GM23338 (cell line): ENCODE measurements around the gene GJA10. TPM values are rescaled to one million over a fixed set of nuclear protein-coding genes. Genes with fewer than 3 reads are reported as not detected.
"Not testable (repeated sequence)": the region's sequence is repeated elsewhere in the genome, so short reads cannot be mapped to it uniquely, and the experiment has no call there.

Experiments
- ATAC-seq: fragments of 200-7000 bp; cut with Tn5 transposase; 3 replicates; pipeline ENCODE4 v1.9.1; 2020
- DNase-seq: peaks from one replicate; pipeline ENCODE4 v3.0.0-alpha.2; 2015; ENCODE audit warnings: low spot score
- H2AFZ ChIP-seq: fragments of 200-600 bp; sonication (generic); 2 replicates; pipeline ENCODE4 v1.8.0; 2016; ENCODE audit warnings: antibody characterized with exemption, mild to moderate bottlenecking, moderate library complexity
- H3F3A ChIP-seq: fragments of 200-600 bp; sonication (generic); replicated peaks from 2 replicates; pipeline ENCODE4 v1.8.0; 2017; ENCODE audit warnings: antibody characterized with exemption, mixed run types, low read depth
- H3K27ac ChIP-seq: fragments of 200-600 bp; sonication (generic); 2 replicates; pipeline ENCODE4 v1.6.1; 2016; ENCODE audit warnings: low read depth
- H3K27me3 ChIP-seq: fragments of 200-600 bp; sonication (generic); 2 replicates; pipeline ENCODE4 v1.8.0; 2016; ENCODE audit warnings: mild to moderate bottlenecking, mixed run types, moderate library complexity; ENCODE audit not compliant: insufficient read depth
- H3K36me3 ChIP-seq: fragments of 200-600 bp; sonication (generic); 2 replicates; pipeline ENCODE4 v1.8.0; 2016; ENCODE audit warnings: mild to moderate bottlenecking; ENCODE audit not compliant: insufficient read depth
- H3K4me1 ChIP-seq: fragments of 200-600 bp; sonication (generic); 2 replicates; pipeline ENCODE4 v1.8.0; 2016; ENCODE audit warnings: mild to moderate bottlenecking, moderate library complexity; ENCODE audit not compliant: insufficient read depth
- H3K4me2 ChIP-seq: fragments of 200-600 bp; sonication (generic); 2 replicates; pipeline ENCODE4 v1.7.1; 2017; ENCODE audit warnings: mixed run types
- H3K4me3 ChIP-seq: fragments of 200-600 bp; sonication (generic); 2 replicates; pipeline ENCODE4 v1.6.1; 2016; ENCODE audit warnings: mixed run types
- H3K79me2 ChIP-seq: fragments of 200-600 bp; sonication (generic); replicated peaks from 2 replicates; pipeline ENCODE4 v1.8.0; 2017; ENCODE audit warnings: mild to moderate bottlenecking; ENCODE audit not compliant: insufficient read depth
- H3K9me2 ChIP-seq: fragments of 200-600 bp; sonication (generic); 2 replicates; pipeline ENCODE4 v1.8.0; 2017; ENCODE audit not compliant: insufficient read depth
- H4K20me1 ChIP-seq: fragments of 200-600 bp; sonication (generic); replicated peaks from 2 replicates; pipeline ENCODE4 v1.8.0; 2017; ENCODE audit warnings: mild to moderate bottlenecking; ENCODE audit not compliant: insufficient read depth
- H3K27ac Mint-ChIP-seq: 2 replicates; pipeline ENCODE4 v1.8.0; 2020; ENCODE audit warnings: inconsistent platforms, mild to moderate bottlenecking, moderate library complexity, mixed read lengths
- H3K27me3 Mint-ChIP-seq: 3 replicates; pipeline ENCODE4 v1.8.0; 2022; ENCODE audit warnings: low read depth, mild to moderate bottlenecking, moderate library complexity, mixed read lengths, inconsistent platforms; ENCODE audit not compliant: insufficient read depth, poor library complexity
- H3K36me3 Mint-ChIP-seq: 3 replicates; pipeline ENCODE4 v1.8.0; 2021; ENCODE audit warnings: low read depth, mild to moderate bottlenecking, inconsistent platforms, moderate library complexity, mixed read lengths
- H3K4me1 Mint-ChIP-seq: 3 replicates; pipeline ENCODE4 v1.8.0; 2020; ENCODE audit warnings: mild to moderate bottlenecking, inconsistent platforms, mixed read lengths
- H3K4me3 Mint-ChIP-seq: 3 replicates; pipeline ENCODE4 v1.8.0; 2021; ENCODE audit warnings: moderate library complexity, mild to moderate bottlenecking, inconsistent platforms, mixed read lengths
- H3K9me3 Mint-ChIP-seq: 3 replicates; pipeline ENCODE4 v1.8.0; 2020; ENCODE audit warnings: moderate library complexity, mild to moderate bottlenecking, inconsistent platforms, mixed read lengths
- CREB1 ChIP-seq: fragments of 250-450 bp; sonication (Bioruptor Pico); IDR thresholded peaks from 2 replicates; pipeline ENCODE4 v1.5.0; 2020; ENCODE audit warnings: low read depth, mild to moderate bottlenecking, moderate library complexity
- CTCF ChIP-seq, 2 experiments: fragments of 200-600 bp in 1 of 2; sonication (generic) in 1 of 2; conservative IDR thresholded peaks; 2 replicates each; pipeline versions ENCODE4 v1.5.1 to v1.6.1; 2016 to 2017; ENCODE audit warnings: antibody characterized with exemption in 2 of 2, low read depth in 2 of 2, mild to moderate bottlenecking in 2 of 2, moderate library complexity in 1 of 2
- EZH2 ChIP-seq: fragments of 200-600 bp; sonication (generic); IDR thresholded peaks from one replicate; pipeline ENCODE4 v1.8.0; 2017; ENCODE audit warnings: antibody characterized with exemption, mild to moderate bottlenecking, low read depth; ENCODE audit not compliant: unreplicated experiment
- EZH2phosphoT487 ChIP-seq: fragments of 200-600 bp; sonication (generic); IDR thresholded peaks from one replicate; pipeline ENCODE4 v1.8.1; 2018; ENCODE audit warnings: antibody characterized with exemption; ENCODE audit not compliant: unreplicated experiment
- JUNB ChIP-seq: IDR thresholded peaks from one replicate; pipeline ENCODE4 v1.6.1; 2016; ENCODE audit warnings: antibody characterized with exemption; ENCODE audit not compliant: unreplicated experiment
- NANOG ChIP-seq: IDR thresholded peaks from 2 replicates; pipeline ENCODE4 v1.6.1; 2016; ENCODE audit warnings: antibody characterized with exemption, borderline replicate concordance
- POLR2AphosphoS5 ChIP-seq: IDR thresholded peaks from 2 replicates; pipeline ENCODE4 v1.6.1; 2016; ENCODE audit warnings: antibody characterized with exemption, low read depth
- REST ChIP-seq: IDR thresholded peaks from one replicate; pipeline ENCODE4 v1.6.1; 2018; ENCODE audit warnings: antibody characterized with exemption; ENCODE audit not compliant: unreplicated experiment
- STAT1 ChIP-seq: IDR thresholded peaks from one replicate; pipeline ENCODE4 v1.6.1; 2016; ENCODE audit warnings: antibody characterized with exemption; ENCODE audit not compliant: unreplicated experiment
- ZNF114 ChIP-seq: fragments of 250-450 bp; sonication (Bioruptor Pico); IDR thresholded peaks from 2 replicates; pipeline ENCODE4 v1.5.0; 2020; ENCODE audit warnings: mild to moderate bottlenecking, moderate library complexity
- ZNF331 ChIP-seq: fragments of 250-450 bp; sonication (Bioruptor Pico); IDR thresholded peaks from 2 replicates; pipeline ENCODE4 v1.5.0; 2020; ENCODE audit warnings: low read depth, mild to moderate bottlenecking, moderate library complexity
- ZNF462 ChIP-seq: fragments of 250-450 bp; sonication (Bioruptor Pico); IDR thresholded peaks from 2 replicates; pipeline ENCODE4 v1.5.0; 2020; ENCODE audit warnings: mild to moderate bottlenecking, moderate library complexity
- polyA plus RNA-seq: library from polyadenylated mRNA; unstranded; fragments of >200 nt; fragmentation: Nextera tagmentation; extraction: Ambion mirVana; gene quantifications from 2 replicates; pipeline ENCODE4 v1.2.1, GENCODE V29; 2016
- total RNA-seq: library from RNA; depleted of rRNA; stranded (reverse); fragments of >200 nt; shearing (Covaris generic); gene quantifications from 2 replicates; pipeline ENCODE4 v1.2.3, GENCODE V29; 2014

The GJA10 gene
- total and polyA plus RNA-seq, 2 experiments from 2014 or later = not detected

- DNase-seq, H3K27me3 Mint-ChIP-seq, H3K27ac ChIP-seq, H3K4me3 Mint-ChIP-seq, H2AFZ ChIP-seq, H3K9me2 ChIP-seq, H3K27ac Mint-ChIP-seq, ATAC-seq, H3K4me1 ChIP-seq, H3K9me3 Mint-ChIP-seq, H3K27me3 ChIP-seq, H3F3A ChIP-seq, H3K4me3 ChIP-seq, H3K4me2 ChIP-seq, H3K4me1 Mint-ChIP-seq: not testable (repeated sequence)
- Histone ChIP-seq H4K20me1 (peaks cover 37% of the 10 kb centered on the region), H3K79me2 (peaks cover 95% of the 10 kb centered on the region), H3K36me3 (peaks cover 16% of the 10 kb centered on the region; the same call in 1 of the 2 replicates)
- peaks cover 42% of the 10 kb centered on the region for H3K36me3 Mint-ChIP-seq
Observed at GRCh38 chr6:89847513-89847912, 46.8 kb upstream of the GJA10 start.

GRCh38 chr6:89853068-89853467, 41.2 kb upstream of the GJA10 start:
- no peak overlapping the region for H3K4me3 Mint-ChIP-seq
- H3K27me3 Mint-ChIP-seq = no peaks in the 10 kb centered on the region
- H3K4me1 ChIP-seq = no peaks in the 10 kb centered on the region
- no peak overlapping the region for H3K27ac ChIP-seq
- no peaks in the 10 kb centered on the region for H3K9me2 ChIP-seq
- H3K27me3 ChIP-seq = no peaks in the 10 kb centered on the region
- no peak overlapping the region for H3K27ac Mint-ChIP-seq
- TF ChIP-seq REST = no peak
- no peak for TF ChIP-seq ZNF114 (CRISPR knock-in tag)
- no peak for TF ChIP-seq STAT1
- TF ChIP-seq CTCF (conservative IDR thresholded peaks at IDR 0.05; ENCODE audit: low read depth in 2 of 2) = no peak
- no peak for TF ChIP-seq CREB1 (CRISPR knock-in tag)
- no peak for TF ChIP-seq EZH2
- TF ChIP-seq POLR2AphosphoS5 = no peak
- no peak for TF ChIP-seq EZH2phosphoT487
- TF ChIP-seq ZNF331 (CRISPR knock-in tag) = no peak
- no peak for TF ChIP-seq JUNB
- no peak for TF ChIP-seq NANOG
- TF ChIP-seq ZNF462 (CRISPR knock-in tag) = no peak
- H3K9me3 Mint-ChIP-seq = no peaks in the 10 kb centered on the region
- no peak for ATAC-seq
- peaks cover 79% of the 10 kb centered on the region for H3K36me3 Mint-ChIP-seq
- H2AFZ ChIP-seq = no peak overlapping the region
- no peak overlapping the region for H3K4me3 ChIP-seq
- H3K79me2 ChIP-seq = peaks cover 42% of the 10 kb centered on the region
- H3K36me3 ChIP-seq = peaks cover 39% of the 10 kb centered on the region
- no peaks in the 10 kb centered on the region for H3K4me1 Mint-ChIP-seq
- no peaks in the 10 kb centered on the region for H3F3A ChIP-seq
- H4K20me1 ChIP-seq = peaks cover 16% of the 10 kb centered on the region
- no peak for DNase-seq
- H3K4me2 ChIP-seq = no peak overlapping the region
